Osteocyte (in vitro differentiated cells): ENCODE results near the gene FBXW12. TPM values are rescaled to one million over a fixed set of nuclear protein-coding genes. Genes with fewer than 3 reads are reported as not detected.

Experiments
- DNase-seq: peaks from one replicate; pipeline ENCODE4 v3.0.0; 2021; ENCODE audit warnings: mixed read lengths; ENCODE audit not compliant: unreplicated experiment; ENCODE audit errors: extremely low spot score
- H3K27ac Mint-ChIP-seq: one replicate; pipeline ENCODE4 v1.8.0; 2021; ENCODE audit warnings: mild to moderate bottlenecking, mixed read lengths; ENCODE audit not compliant: unreplicated experiment
- H3K27me3 Mint-ChIP-seq: one replicate; pipeline ENCODE4 v1.8.0; 2021; ENCODE audit warnings: mixed read lengths; ENCODE audit not compliant: unreplicated experiment
- H3K36me3 Mint-ChIP-seq: one replicate; pipeline ENCODE4 v1.8.0; 2021; ENCODE audit warnings: mixed read lengths; ENCODE audit not compliant: unreplicated experiment
- H3K4me1 Mint-ChIP-seq: one replicate; pipeline ENCODE4 v1.8.0; 2021; ENCODE audit warnings: mixed read lengths; ENCODE audit not compliant: unreplicated experiment
- H3K4me3 Mint-ChIP-seq: one replicate; pipeline ENCODE4 v1.8.0; 2021; ENCODE audit warnings: mild to moderate bottlenecking, moderate library complexity, mixed read lengths; ENCODE audit not compliant: unreplicated experiment
- H3K9me3 Mint-ChIP-seq: one replicate; pipeline ENCODE4 v1.8.0; 2021; ENCODE audit warnings: mixed read lengths; ENCODE audit not compliant: unreplicated experiment
- total RNA-seq: library from RNA; stranded (reverse); gene quantifications from 2 replicates; pipeline ENCODE4 v1.2.1, GENCODE V29; 2021
- TF ChIP-seq, protein P1 (sequence below): fragments of 200-600 bp; sonication (generic); IDR thresholded peaks from 2 replicates; pipeline ENCODE4 v1.5.0; 2021; ENCODE audit warnings: antibody characterized with exemption, mild to moderate bottlenecking, moderate library complexity

FBXW12 gene
- total RNA-seq, 1 donor from 2014 or later, result not detected

DNA sequence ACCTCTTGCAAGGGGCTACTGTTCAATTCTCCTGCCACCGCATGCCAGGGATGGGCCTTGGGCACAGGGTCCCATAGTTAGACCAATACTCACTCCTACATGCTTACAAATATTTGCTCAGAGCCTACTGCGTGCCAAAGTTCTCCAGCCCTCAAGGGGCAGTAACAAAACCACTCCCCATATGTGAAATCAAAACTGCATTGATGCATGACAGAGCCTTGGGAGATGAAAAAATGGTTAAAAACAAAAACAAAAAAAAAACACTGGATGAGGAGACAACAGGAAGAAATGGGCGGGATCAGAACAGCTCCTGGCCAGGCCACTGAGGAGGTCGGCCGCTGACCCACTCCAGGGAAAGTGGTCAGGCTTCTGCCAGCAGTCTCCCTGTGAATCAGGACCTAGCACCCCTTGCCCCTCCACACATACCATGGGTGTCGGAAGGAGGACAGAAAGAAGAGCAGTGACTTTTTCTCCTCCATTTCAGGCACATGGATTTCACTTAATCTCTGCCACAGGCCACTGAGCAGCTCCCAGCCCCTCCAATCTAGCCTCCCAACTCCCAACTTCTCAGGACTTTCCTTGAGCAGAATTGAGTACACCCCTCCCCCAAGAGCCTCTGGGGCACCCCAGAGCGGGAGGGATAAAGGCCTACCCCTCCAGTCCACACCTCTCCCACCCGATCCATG lies 55.1 kb downstream of the FBXW12 start:
- H3K9me3 Mint-ChIP-seq, result no peaks in the 10 kb centered on the region
- peak overlapping the region; percentile 73 for H3K27ac Mint-ChIP-seq
- H3K4me1 Mint-ChIP-seq, result peaks cover 67% of the 10 kb centered on the region
- TF ChIP-seq, protein P1, sequence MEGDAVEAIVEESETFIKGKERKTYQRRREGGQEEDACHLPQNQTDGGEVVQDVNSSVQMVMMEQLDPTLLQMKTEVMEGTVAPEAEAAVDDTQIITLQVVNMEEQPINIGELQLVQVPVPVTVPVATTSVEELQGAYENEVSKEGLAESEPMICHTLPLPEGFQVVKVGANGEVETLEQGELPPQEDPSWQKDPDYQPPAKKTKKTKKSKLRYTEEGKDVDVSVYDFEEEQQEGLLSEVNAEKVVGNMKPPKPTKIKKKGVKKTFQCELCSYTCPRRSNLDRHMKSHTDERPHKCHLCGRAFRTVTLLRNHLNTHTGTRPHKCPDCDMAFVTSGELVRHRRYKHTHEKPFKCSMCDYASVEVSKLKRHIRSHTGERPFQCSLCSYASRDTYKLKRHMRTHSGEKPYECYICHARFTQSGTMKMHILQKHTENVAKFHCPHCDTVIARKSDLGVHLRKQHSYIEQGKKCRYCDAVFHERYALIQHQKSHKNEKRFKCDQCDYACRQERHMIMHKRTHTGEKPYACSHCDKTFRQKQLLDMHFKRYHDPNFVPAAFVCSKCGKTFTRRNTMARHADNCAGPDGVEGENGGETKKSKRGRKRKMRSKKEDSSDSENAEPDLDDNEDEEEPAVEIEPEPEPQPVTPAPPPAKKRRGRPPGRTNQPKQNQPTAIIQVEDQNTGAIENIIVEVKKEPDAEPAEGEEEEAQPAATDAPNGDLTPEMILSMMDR, result no peak
- no peak for DNase-seq
- peak overlapping the region; percentile 3 for H3K4me3 Mint-ChIP-seq
- H3K27me3 Mint-ChIP-seq, result no peaks in the 10 kb centered on the region
- H3K36me3 Mint-ChIP-seq, result peaks cover 9% of the 10 kb centered on the region

DNA sequence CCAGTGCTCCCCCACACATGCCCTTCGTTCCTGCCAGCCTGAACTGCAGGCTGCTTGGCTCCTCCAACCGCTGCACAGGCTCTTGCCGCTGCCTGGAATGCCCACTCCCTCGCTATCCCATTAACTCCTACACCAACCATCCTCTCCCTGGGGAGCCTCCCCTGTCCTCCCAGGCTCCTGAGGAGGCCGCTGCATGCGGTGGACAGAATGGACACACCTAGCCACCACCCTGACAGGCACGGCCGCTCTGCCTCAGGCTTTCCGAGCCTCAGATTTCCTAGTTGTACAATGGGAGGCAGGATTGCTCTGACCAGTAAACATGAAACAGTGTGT lies 55.6 kb downstream of the FBXW12 start:
- DNase-seq, result no peak
- peak overlapping the region; percentile 72 for H3K4me3 Mint-ChIP-seq
- no peaks in the 10 kb centered on the region for H3K9me3 Mint-ChIP-seq
- H3K27ac Mint-ChIP-seq, result peak overlapping the region; percentile 73
- no peaks in the 10 kb centered on the region for H3K27me3 Mint-ChIP-seq
- peaks cover 67% of the 10 kb centered on the region for H3K4me1 Mint-ChIP-seq
- H3K36me3 Mint-ChIP-seq, result peaks cover 9% of the 10 kb centered on the region
- TF ChIP-seq, protein P1, result no peak

DNA sequence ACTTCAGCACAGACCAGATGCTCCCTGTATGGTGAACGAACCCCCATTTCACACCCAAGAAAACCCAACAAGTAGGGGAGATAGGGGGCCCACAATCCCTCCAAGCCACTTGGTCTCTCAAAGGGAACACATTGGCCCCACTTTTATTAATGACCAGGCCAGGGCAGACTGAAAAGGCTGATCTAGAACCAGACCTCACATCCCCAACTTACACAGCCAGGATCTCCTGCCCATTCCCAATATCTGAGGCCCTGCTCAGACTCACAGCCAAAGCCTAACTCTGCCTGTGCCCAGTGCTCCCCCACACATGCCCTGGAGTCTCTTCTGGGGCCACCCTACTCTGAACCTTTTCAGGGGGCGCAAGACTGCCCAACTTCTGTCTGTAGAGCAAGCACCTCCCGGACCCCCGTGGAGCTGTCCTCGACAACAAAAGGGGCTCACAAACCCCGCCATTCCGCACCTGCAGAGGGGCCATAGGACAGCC lies 56.1 kb downstream of the FBXW12 start:
- DNase-seq, result no peak
- Mint-ChIP-seq H3K4me3 (peak overlapping the region; percentile 72), H3K27me3 (no peaks in the 10 kb centered on the region), H3K9me3 (no peaks in the 10 kb centered on the region), H3K36me3 (peaks cover 7% of the 10 kb centered on the region), H3K4me1 (peaks cover 65% of the 10 kb centered on the region), H3K27ac (peak overlapping the region; percentile 73)
- TF ChIP-seq, protein P1, result no peak

DNA sequence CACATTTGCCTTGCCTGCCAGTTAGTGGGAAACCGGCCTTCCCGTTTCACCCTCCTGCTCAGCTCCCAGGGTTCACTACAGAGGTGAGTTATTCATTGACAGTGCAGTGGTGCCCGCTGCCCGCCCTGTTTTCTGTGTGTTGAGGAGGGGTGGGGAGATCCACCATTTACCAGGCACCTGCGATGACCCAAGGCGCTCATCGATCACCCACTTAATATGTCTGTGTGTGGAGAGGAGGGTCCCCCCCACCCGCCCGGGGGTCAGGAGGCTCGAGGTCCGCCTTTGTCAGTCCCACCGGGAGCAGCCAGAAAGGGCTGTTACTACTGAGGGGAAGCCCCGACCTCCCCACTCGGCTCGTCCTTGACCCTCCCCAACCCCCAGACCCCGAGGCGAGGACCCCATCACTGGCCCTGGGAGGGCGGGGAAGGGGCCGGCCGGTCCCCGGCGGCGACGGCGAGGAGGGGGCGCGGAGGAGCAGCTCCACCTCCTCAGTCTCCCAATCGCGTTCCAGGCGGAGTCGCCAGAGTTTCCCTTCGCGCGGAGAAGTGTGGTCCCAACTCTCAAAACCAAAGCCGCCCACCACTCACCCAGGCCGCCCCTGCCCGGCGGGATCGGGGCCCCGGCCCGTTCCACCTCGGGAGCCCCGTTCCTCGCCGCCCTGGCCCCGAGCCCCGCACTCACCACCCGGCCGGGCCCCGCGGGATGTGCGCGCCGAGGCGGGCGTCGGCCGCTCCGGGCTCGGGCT lies 56.7 kb downstream of the FBXW12 start:
- DNase-seq, result no peak
- peaks cover 5% of the 10 kb centered on the region for H3K36me3 Mint-ChIP-seq
- TF ChIP-seq, protein P1, result no peak
- H3K27ac Mint-ChIP-seq, result peak overlapping the region; percentile 73
- H3K9me3 Mint-ChIP-seq, result no peaks in the 10 kb centered on the region
- H3K4me3 Mint-ChIP-seq, result peak overlapping the region; percentile 72
- peaks cover 63% of the 10 kb centered on the region for H3K4me1 Mint-ChIP-seq
- no peaks in the 10 kb centered on the region for H3K27me3 Mint-ChIP-seq

DNA sequence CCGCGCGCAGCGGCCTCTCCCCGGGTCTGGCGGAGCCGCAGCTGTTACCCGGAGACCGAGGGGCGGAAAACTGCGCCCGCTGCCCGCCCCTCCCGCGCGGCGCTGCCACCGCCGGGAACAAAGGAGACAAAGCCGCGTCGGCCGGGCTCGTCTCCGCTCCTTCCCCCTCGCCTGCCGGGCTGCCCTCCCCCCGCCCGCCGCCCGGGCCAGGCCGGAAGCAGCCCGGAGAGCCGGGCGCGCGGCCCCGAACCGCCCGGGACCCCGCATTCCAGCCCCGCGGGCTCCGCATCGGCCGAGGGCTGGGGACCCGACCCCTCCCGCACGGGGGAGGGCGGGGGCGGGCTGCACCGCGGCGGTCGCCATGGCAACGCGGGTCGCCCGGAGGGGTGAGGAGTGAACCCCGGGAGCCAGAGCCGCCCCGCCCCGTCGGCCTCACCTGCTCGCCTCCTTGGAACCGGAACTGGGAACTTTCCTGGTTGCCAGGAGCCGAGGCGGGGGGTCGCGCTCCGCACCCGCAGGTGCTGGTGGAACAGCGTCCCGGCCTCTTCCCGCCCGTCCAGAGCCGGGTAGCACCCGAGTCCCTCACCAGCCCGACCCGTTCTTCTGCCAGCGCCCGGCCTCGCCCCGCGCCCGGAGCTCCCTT lies 57.4 kb downstream of the FBXW12 start:
- TF ChIP-seq, protein P1, result no peak
- no peaks in the 10 kb centered on the region for H3K9me3 Mint-ChIP-seq
- H3K27me3 Mint-ChIP-seq, result no peaks in the 10 kb centered on the region
- H3K4me1 Mint-ChIP-seq, result peaks cover 58% of the 10 kb centered on the region
- DNase-seq, result no peak
- peaks cover 5% of the 10 kb centered on the region for H3K36me3 Mint-ChIP-seq
- peak overlapping the region; percentile 76 for H3K27ac Mint-ChIP-seq
- H3K4me3 Mint-ChIP-seq, result peak overlapping the region; percentile 74
